GM19467 (cell line): ENCODE results near the gene KCNN2.
"Not testable (repeated sequence)": the region's sequence is repeated elsewhere in the genome, so short reads cannot be mapped to it uniquely, and the experiment has no call there.

Experiments used
- ATAC-seq: cut with Tn5 transposase; IDR thresholded peaks from one replicate; pipeline ENCODE4 v1.9.1; 2021; ENCODE audit warnings: mild to moderate bottlenecking, moderate library complexity; ENCODE audit not compliant: unreplicated experiment

KCNN2 gene

DNA sequence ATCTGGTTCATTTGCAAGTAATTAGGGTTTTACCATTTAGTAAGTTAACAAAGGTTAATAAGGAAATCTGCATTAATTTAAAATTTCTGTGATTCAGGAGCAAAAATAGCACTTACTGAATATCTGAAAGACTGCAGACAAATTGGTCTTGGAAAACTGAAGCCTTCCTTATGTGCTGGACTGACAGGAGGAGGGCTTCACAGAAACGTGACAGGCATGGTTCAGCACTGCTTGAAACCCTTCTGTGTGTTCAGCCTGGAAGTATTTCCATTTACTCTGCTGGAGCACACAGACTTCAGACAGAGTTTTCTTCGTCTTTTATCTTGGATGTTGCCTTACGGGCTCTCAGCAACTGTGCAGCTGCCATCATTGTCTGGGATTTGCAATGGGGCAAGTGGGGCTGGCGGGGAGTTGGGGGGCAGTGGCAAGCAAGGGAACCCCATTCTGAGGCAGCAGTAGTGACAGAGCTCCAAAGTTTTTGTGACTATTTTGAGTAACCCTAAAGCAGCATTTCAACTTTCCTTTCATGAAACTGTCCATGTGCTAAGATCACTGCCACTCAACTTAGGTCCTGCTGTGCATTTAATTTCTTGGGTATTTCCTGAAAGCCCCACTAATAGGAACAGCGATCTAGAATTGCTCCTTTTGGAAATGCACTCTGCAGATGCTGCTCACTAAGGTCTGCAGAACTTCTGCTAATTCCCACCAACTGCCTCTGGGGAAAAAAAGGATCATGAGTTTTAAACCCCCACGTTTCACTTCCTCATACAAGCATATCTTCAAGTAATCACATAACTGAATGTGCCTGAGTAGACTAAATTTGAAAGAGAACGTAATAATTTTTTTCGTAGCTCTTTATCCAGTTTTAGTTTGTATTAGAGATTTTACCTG is 56.6 kb downstream of the KCNN2 start:
- ATAC-seq = peak; percentile 90

DNA sequence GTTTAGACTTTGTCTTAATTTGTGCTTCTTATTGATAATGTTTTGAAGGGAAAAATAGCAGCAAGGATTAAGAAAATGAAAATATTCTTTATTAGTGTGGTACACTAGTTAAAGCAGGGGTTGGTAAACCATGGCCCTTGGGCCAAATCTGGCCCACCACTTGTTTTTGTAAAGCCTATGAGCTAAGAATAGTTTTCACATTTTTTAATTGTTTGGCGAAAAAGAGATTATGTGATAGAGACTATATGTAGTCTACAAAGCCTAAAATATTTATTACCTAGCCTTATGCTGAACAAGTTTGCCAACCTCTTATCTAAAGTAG is 57.2 kb downstream of the KCNN2 start:
- ATAC-seq = peak; percentile 44

DNA sequence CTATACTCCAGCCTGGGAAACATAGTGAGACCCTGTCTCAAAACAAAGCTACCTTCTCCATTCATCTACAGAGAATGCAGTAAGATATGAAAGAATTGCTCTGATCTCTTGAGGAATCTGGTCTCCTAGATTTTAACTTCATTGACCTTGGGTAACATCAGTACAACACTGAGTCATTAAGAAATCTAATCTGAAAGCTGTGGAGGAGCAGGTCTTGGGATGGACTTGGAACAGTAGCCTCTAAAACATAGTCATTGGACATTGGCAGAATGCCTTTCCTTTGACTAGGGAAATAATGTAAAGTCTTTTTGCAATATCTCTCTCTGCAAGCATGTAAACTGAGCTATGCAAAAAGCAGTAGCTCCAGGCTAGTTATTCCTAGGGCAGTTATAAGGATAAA is 58.1 kb downstream of the KCNN2 start:
- no peak for ATAC-seq

DNA sequence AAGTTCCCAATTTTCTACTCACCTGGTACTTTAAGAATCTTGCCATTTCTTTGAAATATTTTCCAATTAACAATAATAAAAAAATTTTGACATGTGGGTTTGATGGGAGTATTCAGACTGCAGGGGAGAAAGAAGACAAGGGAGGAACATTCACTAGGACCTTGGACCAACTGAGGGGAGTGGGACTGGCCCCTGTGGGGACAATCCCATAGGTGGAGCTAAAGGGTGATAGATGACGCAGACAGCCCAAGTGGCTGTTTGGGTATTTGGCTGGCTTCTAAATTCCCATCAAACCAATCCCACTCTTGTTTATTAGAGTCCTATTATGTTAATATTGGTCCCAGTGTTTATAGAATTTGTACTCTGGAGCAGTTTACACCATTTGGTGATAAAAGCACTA is 65.3 kb downstream of the KCNN2 start:
- ATAC-seq = no peak

DNA sequence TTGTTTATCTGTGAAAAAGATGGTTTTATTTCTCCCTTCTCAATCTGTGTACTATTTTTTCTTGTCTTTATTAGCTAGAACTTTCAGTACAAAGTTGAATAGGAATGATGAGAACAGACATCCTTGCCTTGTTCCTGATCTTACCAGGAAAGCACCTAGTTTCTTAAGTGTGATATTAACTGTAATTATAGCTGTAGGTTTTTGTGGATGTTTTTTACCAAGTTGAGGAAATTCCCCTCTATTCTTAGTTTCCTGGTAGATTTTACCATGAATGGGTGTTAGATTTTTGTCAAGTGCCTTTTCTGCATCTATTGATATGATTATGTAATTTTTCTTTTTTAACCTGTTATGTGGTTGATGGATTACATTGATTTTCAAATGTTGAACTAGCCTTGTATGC is 68.7 kb downstream of the KCNN2 start:
- ATAC-seq = no peak

DNA sequence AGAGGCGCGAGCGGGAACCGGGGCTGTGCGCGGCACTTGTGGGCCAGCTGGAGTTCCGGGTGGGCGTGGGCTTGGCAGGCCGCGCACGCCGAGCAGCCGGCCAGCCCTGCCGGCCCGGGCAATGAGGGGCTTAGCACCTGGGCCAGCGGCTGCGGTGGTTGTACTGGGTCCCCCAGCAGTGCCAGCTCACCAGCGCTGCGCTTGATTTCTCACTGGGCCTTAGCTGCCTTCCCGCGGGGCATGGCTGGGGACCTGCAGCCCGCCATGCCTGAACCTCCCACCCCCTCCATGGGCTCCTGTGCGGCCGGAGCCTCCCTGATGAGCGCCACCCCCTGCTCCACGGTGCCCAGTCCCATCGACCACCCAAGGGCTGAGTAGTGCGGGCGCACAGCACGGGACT is 70.8 kb downstream of the KCNN2 start:
- not testable (repeated sequence) for ATAC-seq

DNA sequence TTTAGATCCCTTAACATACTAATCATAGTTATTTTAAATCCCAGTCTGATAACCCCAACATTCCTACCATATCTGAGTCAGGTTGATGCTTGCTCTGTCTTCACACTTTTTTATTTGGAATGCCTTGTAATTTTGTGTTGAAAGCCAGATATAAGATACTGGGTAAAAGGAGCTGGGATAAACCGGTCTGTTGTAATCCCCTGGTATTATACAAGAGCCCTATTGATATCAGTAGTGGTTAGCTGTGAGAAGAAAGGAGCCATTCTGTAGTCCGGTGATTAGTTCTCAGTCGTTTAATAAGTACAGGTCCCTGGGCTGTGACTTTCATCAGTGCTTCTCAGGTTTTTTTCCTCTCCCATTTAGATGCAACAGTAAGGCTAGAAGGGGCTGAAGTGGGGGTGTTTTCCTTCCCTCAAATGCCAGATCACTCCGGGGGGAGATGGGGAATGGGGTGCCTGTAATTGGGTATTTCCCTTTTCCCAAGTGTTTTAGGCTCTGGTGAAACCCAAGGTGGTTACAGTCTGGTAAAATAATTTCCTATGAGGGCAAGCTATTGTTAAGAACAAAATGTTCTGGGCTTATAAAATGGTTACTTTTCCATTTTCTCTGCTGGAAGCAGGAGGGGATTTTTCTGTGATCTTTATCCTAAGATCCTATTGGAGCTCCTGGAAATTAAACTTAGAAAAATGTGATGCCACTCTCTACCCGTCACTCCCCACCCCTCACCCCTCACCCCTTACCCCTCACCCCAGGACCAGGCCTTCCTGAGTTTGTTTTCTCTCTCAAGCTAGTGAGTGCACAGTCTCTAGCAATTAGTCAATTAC is 72.7 kb downstream of the KCNN2 start:
- no peak for ATAC-seq

DNA sequence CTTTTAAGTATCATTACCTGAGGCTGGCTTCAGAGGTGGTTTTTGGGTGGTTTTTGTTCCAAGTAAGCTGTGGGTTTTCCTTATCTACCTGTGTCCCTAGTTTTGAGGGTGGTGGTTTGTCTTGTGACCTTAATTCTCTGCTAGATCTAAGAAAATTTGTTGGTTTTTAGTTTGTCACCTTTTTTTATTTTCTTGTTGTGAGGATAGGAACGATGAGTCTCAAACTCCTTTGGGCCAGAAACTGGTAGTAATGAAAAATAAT is 73.3 kb downstream of the KCNN2 start:
- ATAC-seq = no peak

DNA sequence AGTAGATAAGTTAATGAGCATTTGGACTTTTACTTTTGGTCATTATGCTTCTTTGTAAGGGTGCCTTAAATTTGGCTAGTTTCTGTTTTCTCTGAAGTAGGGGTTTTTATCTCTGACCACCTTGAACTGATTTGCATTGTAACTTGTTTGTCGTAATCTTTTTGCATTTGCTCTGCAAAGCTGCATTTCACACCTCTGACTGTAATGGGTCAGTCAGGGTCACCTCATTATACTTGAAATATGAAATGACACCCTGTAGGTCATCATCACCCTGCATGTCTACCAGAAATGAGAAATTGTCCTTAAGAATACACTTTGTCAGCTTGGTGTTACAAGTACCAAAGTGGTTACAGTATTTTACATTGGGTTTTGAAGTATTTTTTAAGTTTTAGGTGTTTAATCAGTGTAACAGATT is 74.0 kb downstream of the KCNN2 start:
- ATAC-seq = no peak

DNA sequence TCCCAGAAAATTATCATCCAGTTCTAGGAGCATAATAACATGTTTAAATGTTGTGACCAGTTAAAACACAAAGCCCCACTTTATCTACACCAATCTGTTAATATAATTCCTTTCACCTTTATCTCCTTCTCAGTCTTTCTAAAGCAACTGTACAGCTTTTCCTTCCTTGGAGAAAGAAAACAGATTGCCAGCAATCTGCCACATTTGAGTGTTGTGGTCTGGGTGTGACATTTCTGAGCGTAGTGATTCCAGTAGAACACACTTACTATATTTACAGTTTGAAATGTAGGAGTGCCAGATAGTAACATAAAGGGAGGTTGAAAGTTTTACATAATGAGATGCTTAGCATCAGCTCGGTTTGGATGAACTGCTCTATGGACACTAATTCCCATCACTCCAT is 76.1 kb downstream of the KCNN2 start:
- ATAC-seq = no peak

DNA sequence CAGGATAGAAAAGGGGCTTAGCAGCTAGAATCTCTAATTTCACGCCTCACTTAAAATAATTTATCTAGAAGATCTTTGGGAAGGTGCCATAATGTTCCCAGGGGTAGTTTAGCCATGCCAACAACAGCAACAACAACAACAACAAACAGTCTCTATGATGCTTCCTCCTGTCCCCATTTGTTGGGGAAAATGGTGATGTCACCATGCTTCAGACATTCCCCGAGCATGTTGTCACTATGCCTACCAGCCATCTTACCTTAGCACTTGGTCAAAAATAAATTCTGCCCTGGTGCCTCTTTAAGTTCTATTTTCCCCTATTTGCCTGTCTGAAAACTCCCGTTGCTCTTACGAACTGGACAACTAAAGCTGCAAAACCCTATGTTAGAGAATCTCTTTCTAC is 76.6 kb downstream of the KCNN2 start:
- ATAC-seq = no peak

DNA sequence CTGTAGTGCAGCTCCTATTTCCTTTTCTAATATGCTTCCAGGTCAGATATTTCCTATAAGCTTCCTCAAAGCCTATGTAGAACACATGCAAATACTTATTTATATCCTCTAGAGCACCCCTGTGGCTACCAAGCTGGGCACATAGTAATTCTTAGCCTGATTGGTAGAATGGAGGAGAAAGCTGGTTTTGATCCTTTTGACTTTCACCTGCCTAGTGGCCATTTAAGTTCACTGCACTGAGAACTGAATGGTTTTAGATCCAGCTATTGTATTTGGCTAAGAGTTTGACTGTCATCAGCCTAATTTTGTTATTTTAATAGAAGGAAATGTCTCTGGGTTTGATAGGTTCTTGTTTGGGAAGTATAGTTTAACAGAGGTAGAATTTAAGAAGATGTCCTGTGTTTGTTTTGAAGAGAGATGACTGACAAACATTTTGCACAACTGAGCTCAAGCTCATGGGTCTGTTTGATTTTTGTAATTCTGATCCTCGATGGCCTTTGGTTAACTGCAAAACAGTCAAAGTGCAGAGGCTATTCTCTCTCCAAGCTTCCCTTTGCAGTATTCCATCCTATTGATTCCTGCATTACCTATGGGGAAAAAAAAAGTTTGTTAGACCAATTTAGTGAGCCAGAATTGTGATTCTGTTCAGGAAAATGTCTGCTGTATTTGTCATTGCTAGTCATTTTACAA is 85.4 kb downstream of the KCNN2 start:
- ATAC-seq = peak; percentile 50

DNA sequence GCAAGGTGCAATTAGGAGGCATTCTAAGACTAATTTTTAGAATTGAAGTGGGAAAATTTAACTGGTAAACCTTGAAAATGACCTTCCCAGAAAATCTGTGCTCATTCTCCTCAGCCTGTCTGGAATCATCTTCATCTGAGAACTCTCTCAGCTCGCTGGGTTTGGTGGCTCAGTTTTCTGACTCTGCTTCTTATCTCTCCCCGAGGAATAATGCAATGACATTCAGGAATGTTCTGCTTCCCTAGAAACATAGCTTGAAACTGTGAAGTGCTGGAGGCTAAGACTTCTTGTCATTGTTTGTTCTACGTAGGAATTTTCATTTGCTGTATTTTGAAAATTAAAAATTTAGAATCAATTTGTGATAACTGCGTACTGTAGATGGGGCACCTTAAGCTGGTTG is 86.6 kb downstream of the KCNN2 start:
- no peak for ATAC-seq

DNA sequence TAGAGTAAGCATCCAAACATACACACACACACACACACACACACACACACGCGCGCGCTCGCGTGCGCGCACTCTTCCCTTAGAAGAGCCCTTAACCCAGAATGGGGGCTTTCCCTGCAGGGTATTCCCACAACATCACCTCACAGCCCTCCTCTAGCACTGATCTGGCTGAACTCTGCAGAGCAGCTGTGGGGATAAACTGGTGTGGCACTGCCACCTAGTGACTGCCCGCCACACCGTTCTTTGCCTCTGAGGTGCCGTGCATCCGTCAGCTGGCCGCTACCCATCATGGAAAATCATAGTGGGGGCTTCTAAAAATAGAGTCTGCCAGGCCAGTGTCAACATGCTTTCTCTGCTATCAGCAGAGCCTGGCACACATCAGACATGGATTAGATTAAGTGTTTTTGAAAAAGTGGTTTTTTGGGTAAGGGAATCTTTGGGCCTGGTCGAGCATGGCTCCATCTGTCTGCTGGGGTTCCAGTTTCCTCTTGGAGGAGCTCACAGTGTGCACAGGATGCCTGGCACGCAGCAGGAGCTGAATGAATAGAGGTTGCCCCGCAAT is 88.1 kb downstream of the KCNN2 start:
- peak; percentile 96 for ATAC-seq

DNA sequence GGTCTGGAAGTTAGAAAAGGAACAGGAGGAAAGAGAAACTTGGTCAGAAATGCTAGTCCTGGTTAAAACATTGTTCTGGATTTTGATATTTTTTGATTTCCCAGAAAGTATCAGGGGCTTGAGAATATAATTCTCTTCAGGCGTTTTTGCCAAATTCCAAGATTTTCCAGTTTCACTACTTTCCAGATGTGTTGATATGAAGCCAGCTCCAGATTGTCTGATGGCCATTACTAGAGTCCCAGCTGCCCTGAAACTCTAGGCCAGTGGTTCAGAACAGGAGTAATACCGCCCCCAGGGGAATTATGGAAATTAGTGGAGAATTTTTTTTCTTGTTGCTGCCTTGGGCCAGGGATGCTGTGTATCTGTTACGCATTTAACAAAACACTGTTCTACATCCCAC is 88.6 kb downstream of the KCNN2 start:
- ATAC-seq = no peak

DNA sequence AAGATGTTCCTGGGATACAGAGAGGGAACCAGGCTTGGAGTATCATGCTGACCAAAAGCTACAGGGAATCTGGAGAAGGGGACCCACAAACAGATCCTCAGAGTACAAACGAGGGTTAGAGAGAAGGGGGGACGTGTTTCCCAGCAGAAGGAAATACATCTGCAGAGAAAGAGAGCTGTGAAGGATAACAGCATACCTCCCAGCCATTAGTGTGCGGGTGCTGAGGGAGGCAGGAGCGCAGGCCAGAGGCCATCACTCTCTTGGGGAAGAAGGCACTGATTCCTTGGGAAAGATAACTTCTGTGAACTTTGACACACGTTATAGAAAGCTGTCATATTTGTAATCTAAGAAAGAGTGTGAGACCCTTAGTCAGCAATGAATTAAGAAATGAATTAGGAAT is 96.9 kb downstream of the KCNN2 start:
- no peak for ATAC-seq

DNA sequence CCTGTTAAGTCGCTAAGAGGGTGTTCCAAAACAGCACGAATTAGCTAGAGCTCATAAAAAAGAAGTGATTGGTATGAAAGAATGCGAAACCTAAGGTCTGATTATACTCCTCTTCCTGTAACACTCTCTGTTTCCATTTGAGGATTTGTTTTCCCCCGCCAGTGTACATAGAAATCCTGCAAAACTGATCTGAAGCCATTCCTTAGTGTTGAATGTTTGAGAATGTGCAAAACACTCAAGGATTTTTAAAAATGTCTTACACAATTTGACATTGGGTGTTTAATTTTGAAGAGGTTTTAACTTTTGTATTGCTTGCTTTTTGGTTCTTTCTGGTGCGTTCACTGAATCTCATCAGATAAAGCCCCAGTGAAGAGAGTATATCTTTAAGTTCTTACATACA is 105.3 kb downstream of the KCNN2 start:
- no peak for ATAC-seq

DNA sequence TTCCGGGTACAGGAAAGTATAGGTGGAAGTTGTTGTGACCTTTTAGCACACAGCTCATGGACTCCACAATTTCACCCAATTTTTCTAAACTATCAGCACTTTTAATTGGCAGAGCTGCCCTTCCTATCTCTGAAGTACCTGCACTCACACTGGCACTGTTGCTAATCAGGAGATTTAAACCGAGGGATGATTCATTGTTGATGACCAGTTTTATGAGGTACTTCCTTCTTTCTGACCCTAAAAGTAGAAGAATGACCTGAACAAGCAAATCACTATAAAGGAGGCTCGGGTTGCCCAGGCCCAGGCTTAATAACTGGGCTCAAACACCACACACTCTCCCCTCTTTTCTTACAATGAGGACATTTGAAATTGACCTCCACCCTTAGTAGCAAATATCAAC is 105.9 kb downstream of the KCNN2 start:
- ATAC-seq = no peak

DNA sequence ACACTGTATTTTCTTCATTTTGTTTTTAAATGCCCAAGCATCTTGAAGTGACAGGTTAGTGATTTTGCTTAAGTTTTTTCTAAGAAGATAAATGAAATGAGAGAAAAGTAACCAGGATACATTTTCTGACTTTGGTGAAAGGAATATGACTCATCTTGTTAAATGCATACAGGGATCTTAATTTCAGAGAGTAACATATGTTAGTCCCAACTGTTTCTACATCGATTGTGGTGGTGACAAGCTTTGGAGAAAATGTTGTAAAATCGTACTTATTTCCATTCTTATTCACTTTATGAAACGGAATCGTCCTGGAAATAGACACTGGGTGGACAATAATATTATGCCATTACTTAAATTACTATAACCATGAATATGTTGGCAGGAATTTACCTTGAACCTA is 107.5 kb downstream of the KCNN2 start:
- ATAC-seq = no peak

DNA sequence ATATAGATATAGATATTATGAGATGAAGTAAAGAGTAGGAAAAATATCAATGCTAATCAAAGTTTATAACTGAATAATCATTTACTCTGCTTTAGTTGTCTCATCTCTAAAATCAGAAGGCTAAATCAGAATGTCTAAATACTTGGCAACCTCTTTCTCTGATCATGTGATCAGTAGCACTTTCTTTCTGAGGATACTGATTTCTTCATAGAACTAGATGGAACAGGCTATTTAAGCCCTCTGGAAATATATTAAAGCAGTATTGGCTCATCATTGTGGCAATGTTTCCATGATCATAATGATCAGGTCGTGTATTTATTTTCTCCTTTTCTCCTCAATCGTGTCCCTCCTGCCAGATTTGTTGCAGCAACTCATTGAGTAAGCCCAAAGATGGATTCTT is 109.7 kb downstream of the KCNN2 start:
- ATAC-seq = no peak

DNA sequence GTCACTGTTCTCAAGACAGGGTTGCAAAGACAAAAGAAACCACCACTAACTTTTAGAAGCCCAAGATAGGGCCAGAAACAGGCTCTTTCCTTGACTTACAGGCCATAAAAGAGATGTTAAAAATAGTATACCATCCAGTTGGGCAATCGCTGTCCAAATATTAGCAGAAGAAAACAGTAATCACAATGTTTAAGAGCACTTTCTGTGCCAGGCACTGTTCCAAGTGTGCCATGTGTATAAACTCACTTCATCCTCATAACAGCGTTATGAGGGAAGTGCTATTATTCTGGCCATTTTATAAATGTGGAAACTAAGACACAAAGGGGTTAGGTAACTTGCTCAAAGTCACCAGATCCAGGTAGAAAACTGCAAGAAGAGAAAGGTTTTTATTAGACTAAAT is 111.7 kb downstream of the KCNN2 start:
- ATAC-seq = no peak
